Measurements from ENCODE around the gene YPEL5.
"Not testable (repeated sequence)": the region's sequence is repeated elsewhere in the genome, so short reads cannot be mapped to it uniquely, and the experiment has no call there.

The YPEL5 gene

DNA sequence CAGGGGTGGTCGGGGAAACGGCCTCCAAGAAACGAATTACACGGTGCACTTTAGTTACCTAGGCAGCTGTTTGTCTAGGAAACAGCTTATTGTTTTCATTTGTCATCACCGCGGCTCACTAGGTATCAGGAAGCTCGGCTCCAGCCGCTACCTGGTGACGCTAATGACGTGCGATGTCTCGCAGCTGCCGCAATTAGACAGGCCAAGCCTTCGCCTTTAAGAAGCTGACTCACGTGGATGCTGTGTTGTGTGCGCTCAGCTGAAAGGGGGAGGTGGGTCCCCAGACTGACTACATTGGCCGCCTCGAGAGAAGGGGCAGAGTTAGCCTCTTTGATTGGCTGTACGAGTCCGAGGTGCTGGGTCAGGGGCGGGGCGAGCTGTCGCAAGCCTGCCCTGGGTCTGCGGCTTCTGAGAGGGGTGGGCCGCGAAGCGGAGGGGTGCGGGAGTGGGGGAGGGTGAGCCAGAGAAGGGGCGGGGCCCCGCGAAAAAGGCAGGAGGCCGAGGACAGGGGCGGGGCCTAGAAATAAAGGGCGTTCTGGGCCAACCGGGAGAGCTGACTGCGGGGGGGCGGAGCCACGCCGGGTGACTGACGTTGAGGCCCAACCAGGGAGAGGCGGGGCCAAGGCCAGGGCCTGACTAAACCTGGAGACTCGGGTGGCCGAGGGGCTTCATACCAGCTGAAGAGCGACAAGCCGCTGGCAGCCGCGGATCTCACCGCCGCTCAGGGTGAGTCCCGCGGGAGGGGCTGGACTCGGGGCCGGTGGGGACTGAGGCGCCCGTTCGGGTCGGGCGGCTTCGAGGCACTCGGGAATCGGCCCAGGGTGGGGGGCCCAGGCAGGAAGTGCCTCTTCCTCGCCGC is at the start of gene YPEL5:
TSS of gene YPEL5 (plus strand) at position 671 of the 859 bp plus-strand sequence. CDS start 9,645 bp downstream, outside the sequence.
- peak; percentile 99 for DNase-seq

DNA sequence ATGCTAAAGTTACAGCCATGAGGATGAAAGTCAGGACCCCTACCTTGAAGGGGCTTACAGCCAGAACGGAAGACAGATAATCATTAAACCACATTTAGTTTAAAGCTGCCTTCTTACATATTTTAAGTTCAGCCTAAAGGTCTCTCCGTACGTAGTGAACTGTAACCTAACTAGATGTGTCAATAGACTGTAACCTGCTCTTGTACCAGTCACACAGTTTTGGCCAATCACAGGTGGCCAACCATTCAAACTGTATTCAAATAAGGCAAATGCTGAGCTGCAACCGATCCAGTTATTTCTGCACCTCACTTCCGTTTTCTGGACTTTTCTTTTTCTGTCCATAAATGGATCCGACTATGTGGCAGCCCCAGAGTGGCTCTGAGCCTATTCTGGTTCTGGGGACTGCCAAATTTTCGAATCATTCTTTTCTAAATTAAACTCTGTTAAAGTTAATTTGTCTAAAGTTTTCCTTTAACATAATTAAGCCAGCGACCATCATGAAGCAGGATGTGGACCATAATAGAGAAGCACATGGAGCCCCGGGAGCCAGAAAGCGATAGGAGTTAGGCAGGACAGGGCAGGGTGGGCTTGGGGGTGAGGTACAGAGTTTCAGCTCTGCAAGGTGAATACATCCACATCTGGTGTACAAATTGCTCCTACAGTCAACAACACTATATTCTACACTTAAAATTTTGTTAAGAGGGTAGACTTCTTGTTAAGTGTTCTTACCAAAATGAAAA is 48.4 kb upstream of the YPEL5 start:
- DNase-seq: no peak

DNA sequence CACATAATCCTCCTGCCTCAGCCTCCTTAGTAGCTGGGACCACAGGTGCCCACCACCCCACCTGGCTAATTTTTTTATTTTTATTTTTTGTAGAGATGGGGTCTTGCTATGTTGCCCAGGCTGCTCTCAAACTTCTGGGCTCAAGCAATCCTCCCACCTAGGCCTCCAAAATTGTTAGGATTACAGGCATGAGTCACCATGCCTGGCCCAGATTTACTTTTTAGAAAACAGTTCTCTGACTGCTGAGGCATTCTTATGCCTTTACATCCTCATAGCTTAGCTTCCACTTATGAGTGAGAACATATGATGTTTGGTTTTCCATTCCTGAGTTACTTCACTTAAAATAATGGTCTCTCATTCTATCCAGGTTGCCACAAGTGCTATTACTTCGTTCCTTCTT is 47.4 kb upstream of the YPEL5 start:
- DNase-seq: not testable (repeated sequence)

DNA sequence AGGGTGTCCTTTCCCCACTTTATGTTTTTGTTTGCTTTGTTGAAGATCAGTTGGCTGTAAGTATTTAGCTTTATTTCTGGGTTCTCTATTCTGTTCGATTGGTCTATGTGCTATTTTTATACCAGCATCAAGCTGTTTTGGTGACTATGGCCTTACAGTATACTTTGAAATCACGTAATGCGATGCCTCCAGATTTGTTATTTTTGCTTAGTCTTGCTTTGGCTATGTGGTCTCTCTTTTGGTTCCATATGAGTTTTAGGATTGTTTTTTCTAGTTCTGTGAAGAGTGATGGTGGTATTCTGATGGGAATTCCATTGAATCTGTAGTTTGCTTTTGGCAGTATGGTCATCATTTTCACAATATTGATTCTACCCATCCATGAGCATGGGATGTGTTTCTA is 46.1 kb upstream of the YPEL5 start:
- DNase-seq: not testable (repeated sequence)

DNA sequence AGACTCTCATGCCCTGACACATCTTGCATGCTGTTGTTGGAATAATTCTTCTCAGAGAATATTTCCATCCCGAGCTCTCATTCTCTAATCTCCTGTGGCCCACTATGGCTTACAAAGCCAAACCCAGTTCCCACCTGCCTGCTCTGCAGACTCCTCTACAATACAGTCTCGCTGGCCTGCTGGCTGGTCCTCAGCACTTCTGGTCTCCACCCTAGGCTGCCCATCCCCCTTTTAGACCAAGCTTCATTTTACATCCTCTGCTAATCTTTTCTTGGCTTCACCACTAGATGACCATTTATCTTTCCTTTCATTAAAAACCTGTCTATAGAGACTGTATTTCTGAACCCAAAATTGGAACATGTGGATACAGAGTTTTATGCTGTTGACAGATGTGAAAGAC is 42.5 kb upstream of the YPEL5 start:
- no peak for DNase-seq

DNA sequence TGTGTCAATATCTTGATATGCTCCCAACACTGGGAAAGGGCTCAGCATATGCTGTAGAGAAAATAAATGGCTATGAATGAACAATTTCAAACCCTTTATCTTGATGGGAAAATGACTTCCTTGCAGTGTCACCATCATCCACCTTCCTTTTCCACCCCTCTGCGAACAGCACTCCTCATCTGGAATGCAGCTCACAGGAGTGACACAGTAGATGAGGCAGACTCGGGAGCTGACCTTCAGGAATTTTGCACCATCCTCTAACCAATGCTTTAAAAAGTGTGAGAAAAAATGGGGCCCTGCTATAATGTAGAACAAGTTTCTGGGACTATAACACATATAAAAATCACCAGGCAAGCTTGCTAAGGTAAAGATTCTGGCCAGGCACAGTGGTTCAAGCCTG is 41.3 kb upstream of the YPEL5 start:
- DNase-seq: no peak

DNA sequence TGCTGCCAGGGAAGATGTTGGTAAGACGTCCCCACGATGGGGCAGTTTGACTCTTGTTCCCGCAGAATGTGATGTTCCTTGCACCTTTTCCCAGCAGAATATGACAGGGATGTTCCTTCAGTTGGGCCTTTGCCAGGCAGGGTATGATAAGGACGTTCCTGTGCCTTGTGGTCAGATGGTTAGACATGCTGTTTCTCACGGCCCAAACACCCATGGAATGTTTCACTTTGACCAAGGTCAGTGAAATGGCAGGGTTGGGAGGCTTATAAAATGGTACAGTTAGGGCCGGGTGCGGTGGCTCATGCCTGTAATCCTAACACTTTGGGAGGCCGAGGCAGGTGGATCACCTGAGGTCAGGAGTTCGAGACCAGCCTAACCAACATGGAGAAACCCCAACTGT is 40.3 kb upstream of the YPEL5 start:
- no peak for DNase-seq

DNA sequence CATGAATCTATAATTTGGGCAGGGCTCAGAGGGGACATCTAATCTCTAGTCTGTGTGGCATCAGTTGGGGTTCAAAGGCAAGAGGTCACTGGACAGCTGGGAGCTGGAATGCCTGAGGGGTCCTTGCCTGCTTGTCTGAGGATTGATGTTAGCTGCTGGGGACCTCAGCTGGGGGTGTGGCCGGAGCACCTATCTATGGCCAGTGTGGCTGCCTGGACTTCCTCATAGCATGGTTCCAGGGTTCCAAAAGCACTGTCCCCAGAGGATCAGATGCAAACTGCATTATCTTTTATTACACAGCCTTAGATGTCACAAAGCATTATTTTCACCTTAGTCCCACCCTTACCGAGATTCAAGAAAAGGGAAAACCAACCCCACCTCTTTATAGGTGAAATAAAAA is 38.6 kb upstream of the YPEL5 start:
- DNase-seq: no peak

DNA sequence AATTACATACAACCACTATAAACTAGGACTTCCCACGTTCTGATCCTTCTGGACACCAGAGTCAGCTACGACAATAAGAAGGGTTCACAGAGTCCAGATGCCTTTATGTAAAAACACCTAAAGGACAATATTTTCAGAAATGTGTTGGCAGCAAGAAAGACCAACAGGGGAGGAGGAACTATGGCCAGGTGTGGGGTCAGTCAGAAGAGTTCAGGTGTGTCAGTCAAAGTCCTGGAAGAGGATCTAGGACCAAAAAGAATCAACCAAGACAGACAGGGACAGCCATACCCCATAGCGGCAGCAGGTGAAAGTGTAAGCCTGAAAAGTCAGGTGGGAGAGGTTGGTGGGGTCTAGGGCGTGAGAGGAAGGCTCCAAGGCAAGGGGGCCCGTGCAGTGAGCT is 38.0 kb upstream of the YPEL5 start:
- DNase-seq: no peak

DNA sequence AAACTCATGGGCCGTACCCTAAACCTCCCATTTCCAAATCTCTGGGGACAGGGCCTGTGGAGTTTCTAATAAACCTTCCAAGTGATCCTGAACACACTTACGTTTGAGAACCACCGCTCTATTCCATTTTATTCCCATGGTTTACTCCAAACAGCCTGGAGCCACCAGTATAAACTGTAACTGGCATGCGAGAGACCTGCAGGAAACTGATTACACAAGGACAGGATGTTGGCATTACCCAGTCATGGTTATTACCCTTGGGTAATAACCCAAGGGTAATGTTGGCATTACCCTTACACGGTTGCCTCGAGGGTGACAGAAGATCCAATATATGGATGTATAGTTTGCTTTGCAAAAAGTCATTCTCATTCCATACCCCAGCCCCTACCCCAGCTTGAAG is 37.0 kb upstream of the YPEL5 start:
- no peak for DNase-seq

DNA sequence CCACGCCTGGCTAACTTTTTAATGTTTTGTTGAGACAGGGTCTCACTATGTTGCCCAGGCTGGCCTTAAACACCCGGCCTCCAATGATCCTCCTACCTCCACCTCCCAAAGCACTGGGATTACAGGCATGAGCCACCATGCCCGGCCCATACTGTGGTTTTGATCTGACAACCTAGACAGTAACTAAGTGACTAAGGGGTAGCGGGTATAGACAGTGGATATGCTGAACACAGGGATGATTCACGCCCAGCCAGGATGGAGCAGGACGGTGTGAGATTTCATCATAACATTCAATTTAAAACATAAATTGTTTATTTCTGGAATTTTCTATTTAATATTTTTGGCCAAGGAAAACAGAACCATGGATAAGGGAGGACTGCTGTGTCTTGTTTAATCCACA is 36.0 kb upstream of the YPEL5 start:
- no peak for DNase-seq

DNA sequence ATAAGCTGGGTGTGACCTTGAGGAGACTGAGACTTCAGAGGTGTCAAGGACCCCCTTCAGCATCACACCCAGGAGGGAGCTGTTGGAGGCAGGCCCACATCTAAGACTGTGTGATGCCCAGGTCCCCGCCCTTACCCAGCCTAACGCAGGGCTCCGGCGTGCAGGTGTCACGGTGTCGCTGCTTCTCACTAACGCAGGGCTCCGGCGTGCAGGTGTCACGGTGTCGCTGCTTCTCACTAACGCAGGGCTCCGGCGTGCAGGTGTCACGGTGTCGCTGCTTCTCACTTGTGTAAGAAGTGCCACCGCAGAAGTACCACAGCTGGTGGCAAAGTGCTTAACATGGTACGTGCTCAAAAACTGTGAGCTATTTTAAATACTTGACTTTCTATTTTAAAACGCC is 35.6 kb upstream of the YPEL5 start:
- not testable (repeated sequence) for DNase-seq

DNA sequence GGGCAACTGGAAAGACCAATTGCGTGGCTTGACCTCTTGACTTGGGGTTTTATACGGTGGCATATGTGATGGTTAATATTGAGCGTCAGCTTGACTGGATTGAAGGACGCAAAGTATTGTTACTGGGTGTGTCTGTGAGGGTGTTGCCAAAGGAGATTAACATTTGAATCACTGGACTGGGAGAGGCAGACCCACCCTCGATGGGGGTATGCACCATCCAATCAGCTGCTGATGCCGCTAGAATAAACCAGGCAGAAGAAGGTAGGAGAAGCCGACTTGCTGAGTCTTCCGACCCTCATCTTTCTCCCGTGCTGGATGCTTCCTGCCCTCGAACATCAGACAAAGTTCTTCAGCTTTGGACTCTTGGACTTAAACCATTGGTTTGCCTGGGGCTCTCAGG is 34.2 kb upstream of the YPEL5 start:
- DNase-seq: no peak

DNA sequence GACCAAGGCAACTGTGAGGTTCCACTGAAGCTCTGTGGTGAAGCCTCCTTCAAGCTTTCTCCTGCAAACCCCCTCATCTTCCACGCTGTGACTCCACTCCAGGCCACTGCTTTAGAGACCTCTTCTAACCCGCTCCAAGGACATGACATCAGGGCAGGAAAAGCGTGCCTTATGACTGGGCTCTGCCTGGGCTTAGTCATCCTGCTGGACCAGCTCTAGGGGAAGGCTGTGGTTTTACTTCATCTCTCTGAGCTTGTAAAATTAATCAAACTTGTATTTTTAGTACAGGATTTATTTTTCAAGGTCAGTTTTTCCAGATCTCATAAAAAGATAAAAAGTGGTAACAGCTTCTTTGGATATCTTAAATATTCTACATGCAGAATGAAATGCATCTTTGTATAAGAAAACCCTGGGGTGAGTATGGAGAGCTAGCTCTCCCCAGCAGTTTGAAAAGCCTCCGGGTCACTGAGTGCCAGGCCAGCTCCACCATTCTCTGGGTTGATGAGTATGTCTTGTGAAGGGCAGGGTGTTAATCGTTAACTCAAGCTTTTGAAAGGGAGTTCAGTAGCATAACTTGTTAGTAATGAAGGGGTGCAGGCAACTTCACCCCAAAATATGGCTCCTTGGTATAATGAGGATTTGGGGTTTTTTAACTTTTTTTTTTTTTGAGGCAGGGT is 33.1 kb upstream of the YPEL5 start:
- DNase-seq: no peak

DNA sequence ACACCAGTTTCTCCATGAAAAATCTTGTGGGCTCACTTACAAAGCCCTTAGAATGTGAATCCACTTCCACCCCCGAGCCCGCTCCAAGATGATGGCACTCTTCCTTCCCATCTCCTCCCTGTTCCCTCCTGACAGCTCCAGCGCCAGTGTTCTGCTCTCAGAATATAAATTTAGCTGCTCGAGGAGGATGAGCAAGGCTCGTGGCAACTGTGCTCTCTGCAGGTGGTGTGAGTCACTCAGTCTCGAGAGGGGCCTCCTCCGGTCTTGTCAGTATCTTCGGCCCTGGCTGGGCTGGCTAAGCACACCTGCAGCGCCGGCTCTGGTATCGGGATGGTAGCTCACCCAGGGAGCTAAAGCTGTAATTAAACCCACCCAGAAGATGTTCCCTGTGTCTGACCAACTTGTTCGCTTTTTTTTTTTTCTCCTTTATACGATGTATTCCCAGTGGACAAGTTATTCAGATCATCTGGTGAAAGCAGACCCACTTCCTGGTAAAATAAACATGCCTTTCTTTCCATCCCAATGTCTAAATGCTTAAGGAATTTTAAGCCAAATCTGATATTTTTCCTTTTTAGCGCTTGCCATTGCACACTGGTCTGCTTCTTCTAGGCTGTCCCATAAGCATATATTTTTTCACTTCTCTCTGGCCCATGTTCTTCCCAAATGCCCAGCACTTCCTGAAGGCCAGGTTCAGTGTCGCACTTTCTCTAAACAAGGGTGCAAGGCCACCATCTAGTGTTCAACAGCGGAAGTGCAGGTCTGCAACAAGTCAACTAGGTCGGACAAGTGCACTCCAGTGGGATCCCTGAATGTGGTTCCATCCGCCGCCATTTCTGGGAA is 31.4 kb upstream of the YPEL5 start:
- peak; percentile 44 for DNase-seq

DNA sequence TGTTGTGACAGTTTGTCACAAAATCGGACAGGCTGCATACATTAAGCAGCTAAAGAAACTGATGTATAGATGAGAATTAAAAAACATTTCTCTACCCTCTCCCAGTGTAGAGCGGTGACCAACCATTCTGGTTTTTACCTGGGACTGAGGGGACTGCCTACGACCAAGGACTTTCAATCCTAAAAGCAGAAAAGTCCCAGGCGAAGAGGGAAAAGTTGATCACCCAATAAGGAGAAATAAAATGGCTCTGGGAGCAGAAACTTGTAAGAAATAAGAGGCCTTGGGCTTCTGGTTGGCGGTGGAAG is 30.9 kb upstream of the YPEL5 start:
- no peak for DNase-seq

DNA sequence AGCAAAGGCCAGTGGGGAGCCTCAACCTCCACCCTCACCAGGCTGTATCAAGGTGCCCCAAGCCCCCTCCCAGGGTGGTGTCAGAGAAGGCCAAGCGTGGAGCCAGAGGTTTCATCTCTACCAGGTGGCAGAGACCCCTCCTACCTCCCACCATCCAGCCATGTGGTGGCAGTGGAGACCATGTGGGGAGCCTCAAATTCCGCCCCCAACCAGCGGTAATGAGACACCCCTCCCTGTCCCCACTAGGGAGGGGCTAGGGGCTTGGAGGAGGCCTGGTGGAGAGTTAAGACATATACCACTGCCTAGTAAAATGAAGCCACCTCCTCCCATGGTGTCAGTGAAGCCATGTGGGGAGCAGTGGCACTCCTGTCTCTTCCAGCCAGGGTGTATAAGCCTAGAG is 24.4 kb upstream of the YPEL5 start:
- DNase-seq: no peak

DNA sequence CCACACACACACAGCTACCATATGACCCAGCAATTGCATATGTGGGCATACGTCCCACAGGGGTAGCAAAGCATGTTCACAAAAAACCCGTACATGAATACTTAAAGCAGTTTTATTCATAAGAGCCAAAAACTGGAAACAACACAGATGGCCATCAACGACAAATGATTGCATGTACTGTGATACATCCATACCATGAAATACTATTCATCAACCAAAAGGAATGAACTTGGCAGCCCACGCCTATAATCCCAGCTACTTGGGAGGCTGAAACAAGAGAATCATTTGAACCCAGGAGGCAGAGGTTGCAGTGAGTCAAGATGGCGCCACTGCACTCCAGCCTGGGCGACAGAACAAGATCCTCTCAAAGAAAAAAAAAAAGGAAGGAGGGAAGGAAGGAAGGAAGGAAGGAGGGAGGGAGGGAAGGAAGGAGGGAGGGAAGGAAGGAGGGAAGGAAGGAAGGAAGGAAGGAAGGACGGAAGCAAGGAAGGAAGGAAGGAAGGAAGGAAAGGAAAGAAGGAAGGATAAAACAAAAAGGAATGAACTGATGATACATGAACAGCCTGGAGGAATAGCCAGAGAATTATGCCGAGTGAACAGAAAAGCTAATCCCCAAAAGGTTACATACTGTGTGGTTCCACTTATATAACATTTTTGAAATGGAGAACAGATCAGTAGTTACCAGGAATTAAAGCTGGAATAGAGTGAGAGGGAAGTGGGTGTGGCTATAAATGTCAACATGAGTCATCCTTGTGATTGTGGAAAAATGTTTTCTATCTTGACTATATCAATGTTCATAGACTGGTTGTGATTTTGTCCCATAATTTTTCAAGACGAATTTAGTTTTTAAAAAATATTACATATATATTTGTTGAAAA is 19.6 kb upstream of the YPEL5 start:
- DNase-seq: no peak

DNA sequence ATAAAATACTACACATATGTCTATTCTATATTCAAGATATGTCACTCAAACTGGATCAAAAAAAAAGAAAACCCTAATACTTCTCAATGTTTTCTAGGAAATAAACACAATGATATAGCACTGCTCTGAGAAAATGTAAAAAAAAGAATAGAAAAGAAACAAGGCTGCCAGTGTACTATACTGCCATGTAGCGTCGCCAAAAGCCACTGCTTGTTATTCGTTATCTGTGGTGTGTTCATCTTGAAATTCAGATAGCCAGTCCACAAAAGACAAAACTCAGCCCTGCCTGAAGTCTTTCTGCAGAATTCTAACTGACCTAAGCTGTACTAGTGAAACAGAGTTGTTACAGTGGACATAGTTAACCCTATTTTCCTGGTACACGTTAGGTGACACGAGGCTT is 12.2 kb upstream of the YPEL5 start:
- no peak for DNase-seq

DNA sequence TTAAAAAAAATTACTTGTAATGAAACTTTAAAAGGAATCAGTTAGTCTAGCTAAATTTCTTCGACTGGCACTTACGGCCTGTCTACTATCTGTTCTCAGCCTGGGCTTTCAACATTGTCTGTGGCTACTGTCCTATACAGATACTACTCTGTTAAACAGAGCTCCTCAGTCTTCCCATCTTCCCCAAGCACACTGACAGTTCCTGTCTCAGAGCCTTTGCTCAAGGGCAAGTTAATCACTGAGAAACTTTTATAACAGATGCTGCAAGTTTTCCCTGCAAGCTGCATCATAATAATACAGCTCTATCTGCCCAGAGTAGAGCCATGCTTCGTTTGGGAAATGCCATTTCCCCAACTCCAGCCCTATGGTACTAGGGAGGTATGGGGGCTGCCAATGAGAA is 11.3 kb upstream of the YPEL5 start:
- no peak for DNase-seq

DNA sequence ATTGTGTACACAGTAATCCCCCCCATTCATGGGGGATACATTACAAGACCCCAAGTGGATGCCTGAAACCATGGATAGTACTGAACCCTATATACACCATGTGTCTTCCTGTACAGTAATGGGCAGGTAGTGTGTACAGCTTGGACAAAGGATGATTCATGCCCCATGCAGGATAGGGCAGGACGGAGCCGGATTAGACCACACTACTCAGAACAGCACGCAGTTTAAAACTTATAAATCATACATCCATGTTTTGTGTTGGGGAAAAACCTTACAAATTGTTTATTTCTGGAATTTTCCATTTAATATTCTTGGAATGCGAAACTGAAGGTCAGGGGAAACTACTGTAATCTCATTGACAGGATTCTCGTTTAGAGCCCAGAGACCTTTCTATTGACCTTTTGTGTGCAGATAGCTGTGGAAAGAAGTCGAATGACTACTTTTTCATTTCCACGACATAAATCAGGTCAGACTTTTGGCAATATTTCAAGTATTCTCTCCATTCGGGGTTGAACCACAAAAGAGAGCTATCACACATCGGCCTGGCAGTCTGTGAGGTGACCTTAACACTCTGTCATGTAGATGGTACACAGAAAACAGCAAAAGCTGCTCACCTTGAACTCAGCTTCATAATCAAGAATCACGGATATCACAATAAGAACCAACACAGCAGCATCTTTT is 9.9 kb upstream of the YPEL5 start:
- DNase-seq: no peak
